Neural progenitor cell (in vitro differentiated cells): ENCODE measurements around the gene MGST3.

Experiments used
- CTCF ChIP-seq: fragments of 200-600 bp; sonication (generic); IDR thresholded peaks from 2 replicates; pipeline ENCODE4 v1.5.1; 2017; ENCODE audit warnings: antibody characterized with exemption, mild to moderate bottlenecking
- EZH2phosphoT487 ChIP-seq: fragments of 200-600 bp; sonication (generic); IDR thresholded peaks from 2 replicates; pipeline ENCODE4 v1.6.1; 2017; ENCODE audit warnings: antibody characterized with exemption

GRCh38 chr1:165668184-165668583 is 37.1 kb downstream of the MGST3 start:
- TF ChIP-seq CTCF (no peak), EZH2phosphoT487 (no peak)
